GM12878 (cell line): ENCODE data around the gene DUOX2. TPM values are rescaled to one million over a fixed set of nuclear protein-coding genes. Genes with fewer than 3 reads are reported as not detected.

ENCODE experiments used
- ATAC-seq: fragments of 200-7000 bp; cut with Tn5 transposase; 3 replicates; pipeline ENCODE4 v1.9.1; 2020; ENCODE audit warnings: mild to moderate bottlenecking, moderate library complexity
- Bru-seq: library from RNA; stranded (reverse); fragments of 400-500 nt; gene quantifications from one replicate; lab custom pipeline; 2021; lab: Mats Ljungman, UMichigan
- BruChase-seq, 2 experiments: library from RNA; stranded (reverse); fragments of 400-500 nt; gene quantifications; one replicate each; lab custom pipeline; 2021; lab: Mats Ljungman, UMichigan
- BruUV-seq: library from RNA; stranded (reverse); fragments of 400-500 nt; replicated peaks from 2 replicates; lab custom pipeline; 2021; lab: Mats Ljungman, UMichigan
- CTCF ChIA-PET: fragments of 300-600 bp; sonication (Branson Sonifier 250); formaldehyde crosslinking; extraction: SDS; loops from one replicate; lab custom pipeline; 2021; ENCODE audit warnings: inconsistent platforms; lab: Yijun Ruan, JAX
- POLR2A ChIA-PET: fragments of 350-600 bp; formaldehyde crosslinking; extraction: SDS; loops from one replicate; lab custom pipeline; 2021; ENCODE audit warnings: inconsistent platforms; lab: Charles Lee
- RAD21 ChIA-PET: fragments of 300-600 bp; sonication (Branson Sonifier 250); formaldehyde crosslinking; loops from one replicate; lab custom pipeline; 2023; ENCODE audit warnings: antibody characterized with exemption; ENCODE audit not compliant: unreplicated experiment; lab: Charles Lee
- SMC1A ChIA-PET: fragments of 300-600 bp; sonication (Branson Sonifier 250); formaldehyde crosslinking; loops from one replicate; lab custom pipeline; 2023; ENCODE audit not compliant: unreplicated experiment, uncharacterized antibody; lab: Charles Lee
- DNase-seq: peaks from one replicate; pipeline ENCODE4 v3.0.0-alpha.2; 2011; ENCODE audit warnings: low read depth, low spot score
- FAIRE-seq: peaks from 3 replicates; lab custom pipeline; 2011; peaks lifted over from hg19 to GRCh38; lab: Jason Lieb, UNC
- H2AFZ ChIP-seq: 2 replicates; pipeline ENCODE4 v1.6.0; 2011; ENCODE audit warnings: low read depth, low read length, control low read depth; ENCODE audit not compliant: control insufficient read depth
- H3K27ac ChIP-seq: 2 replicates; pipeline ENCODE4 v1.5.1; 2011; ENCODE audit warnings: control low read depth; ENCODE audit not compliant: control insufficient read depth, insufficient read depth
- H3K27me3 ChIP-seq, 2 experiments: replicated peaks in 1 of 2; 2 replicates each; pipeline versions ENCODE4 v1.6.0 to v1.6.1; 2011; ENCODE audit warnings: low read length in 1 of 2; ENCODE audit not compliant: control insufficient read depth in 2 of 2, insufficient read depth in 2 of 2
- H3K36me3 ChIP-seq, 2 experiments: 2 replicates each; pipeline ENCODE4 v1.5.1; 2011; ENCODE audit warnings: low read length in 1 of 2; ENCODE audit not compliant: control insufficient read depth in 2 of 2, insufficient read depth in 2 of 2
- H3K4me1 ChIP-seq: 2 replicates; pipeline ENCODE4 v1.6.1; 2011; ENCODE audit warnings: mild to moderate bottlenecking, low read length, moderate library complexity, mixed read lengths; ENCODE audit not compliant: control insufficient read depth, insufficient read depth
- H3K4me2 ChIP-seq: 2 replicates; pipeline ENCODE4 v1.6.0; 2011; ENCODE audit warnings: control low read depth; ENCODE audit not compliant: control insufficient read depth, insufficient read depth
- H3K4me3 ChIP-seq: fragments of 200-600 bp; sonication (generic); 2 replicates; pipeline ENCODE4 v1.5.1; 2016
- H3K79me2 ChIP-seq: 2 replicates; pipeline ENCODE4 v1.6.0; 2011; ENCODE audit warnings: low read length; ENCODE audit not compliant: control insufficient read depth, insufficient read depth
- H3K9ac ChIP-seq: 2 replicates; pipeline ENCODE4 v1.8.0; 2011; ENCODE audit warnings: low read length, control low read depth, mixed read lengths; ENCODE audit not compliant: control insufficient read depth, insufficient read depth
- H3K9me3 ChIP-seq: replicated peaks from 3 replicates; pipeline ENCODE4 v1.5.1; 2011; ENCODE audit warnings: mild to moderate bottlenecking, low read length; ENCODE audit not compliant: control insufficient read depth, insufficient read depth
- H4K20me1 ChIP-seq: 2 replicates; pipeline ENCODE4 v1.6.0; 2011; ENCODE audit not compliant: control insufficient read depth, insufficient read depth
- BHLHE40 ChIP-seq, 2 experiments: fragments of 450-650 bp in 1 of 2; IDR thresholded peaks; 2 replicates each; pipeline ENCODE4 v1.6.1; 2011 to 2017; ENCODE audit warnings: low read depth in 2 of 2, borderline replicate concordance in 1 of 2, improper control_type of control experiment in 1 of 2, low read length in 1 of 2, mild to moderate bottlenecking in 1 of 2
- CEBPB ChIP-seq, 2 experiments: fragments of 150-350 bp in 1 of 2; IDR thresholded peaks; 2 replicates each; pipeline ENCODE4 v1.6.1; 2012 to 2014; ENCODE audit warnings: low read depth in 2 of 2, low read length in 2 of 2, borderline replicate concordance in 1 of 2, inconsistent platforms in 1 of 2
- CREM ChIP-seq: IDR thresholded peaks from 2 replicates; pipeline ENCODE4 v1.6.1; 2014; ENCODE audit warnings: antibody characterized with exemption, low read depth
- FOXK2 ChIP-seq: fragments of 450-650 bp; IDR thresholded peaks from 2 replicates; pipeline ENCODE4 v1.6.1; 2017; ENCODE audit warnings: mild to moderate bottlenecking, moderate library complexity
- FOXM1 ChIP-seq: IDR thresholded peaks from 2 replicates; pipeline ENCODE4 v1.6.1; 2012; ENCODE audit warnings: low read depth, mild to moderate bottlenecking, inconsistent platforms, low read length, moderate library complexity
- HDAC2 ChIP-seq: fragments of 200-600 bp; sonication (generic); IDR thresholded peaks from 2 replicates; pipeline ENCODE4 v1.6.1; 2017
- MLLT1 ChIP-seq: fragments of 450-650 bp; IDR thresholded peaks from 2 replicates; pipeline ENCODE4 v1.6.1; 2016; ENCODE audit warnings: mild to moderate bottlenecking
- NFIC ChIP-seq: IDR thresholded peaks from 2 replicates; pipeline ENCODE4 v1.6.1; 2012; ENCODE audit warnings: low read depth, mild to moderate bottlenecking, inconsistent platforms, low read length, moderate library complexity
- RBBP5 ChIP-seq: fragments of 200-600 bp; sonication (generic); conservative IDR thresholded peaks from 2 replicates; pipeline ENCODE4 v1.6.1; 2016
- SMAD1 ChIP-seq: fragments of 450-650 bp; IDR thresholded peaks from 2 replicates; pipeline ENCODE4 v1.6.1; 2018; ENCODE audit warnings: mild to moderate bottlenecking, low read depth; ENCODE audit not compliant: partially characterized antibody
- SMARCA5 ChIP-seq: fragments of 450-650 bp; IDR thresholded peaks from 2 replicates; pipeline ENCODE4 v1.6.1; 2017; ENCODE audit warnings: mild to moderate bottlenecking
- SREBF2 ChIP-seq: IDR thresholded peaks from 2 replicates; pipeline ENCODE4 v1.6.1; 2012; ENCODE audit warnings: mild to moderate bottlenecking, low read length
- TCF3 ChIP-seq: IDR thresholded peaks from 2 replicates; pipeline ENCODE4 v1.6.1; 2012; ENCODE audit warnings: low read depth, mild to moderate bottlenecking, low read length, borderline replicate concordance; ENCODE audit not compliant: insufficient read depth
- YY1 ChIP-seq: IDR thresholded peaks from 2 replicates; pipeline ENCODE4 v1.6.1; 2011; ENCODE audit warnings: low read depth, mild to moderate bottlenecking, low read length
- ZNF24 ChIP-seq: fragments of 450-650 bp; IDR thresholded peaks from 2 replicates; pipeline ENCODE4 v1.6.1; 2017; ENCODE audit warnings: antibody characterized with exemption, mild to moderate bottlenecking
- ZNF592 ChIP-seq: fragments of 450-650 bp; IDR thresholded peaks from 2 replicates; pipeline ENCODE4 v1.6.1; 2017; ENCODE audit warnings: mild to moderate bottlenecking, moderate library complexity
- WGBS: methylation state at CpG from one replicate; pipeline ENCODE4 v1.1.6; 2016; ENCODE audit warnings: low lambda C conversion rate; ENCODE audit not compliant: insufficient replicate concordance, insufficient coverage; ENCODE audit errors: missing lambda C conversion rate; 5-methylcytosine and 5-hydroxymethylcytosine counted together
- in situ Hi-C: fragments of 300-500 bp; cut with MboI; formaldehyde crosslinking; loops from 9 replicates; pipeline ENCODE4 v1.14.3; 2018; ENCODE audit warnings: mixed read lengths
- intact Hi-C: fragments of 100-400 bp; cut with micrococcal nuclease; formaldehyde crosslinking; loops from one replicate; pipeline ENCODE4 v1.14.2; 2022; ENCODE audit not compliant: unreplicated experiment
- long read RNA-seq, 2 experiments: library from polyadenylated mRNA; unstranded; transcript quantifications; one replicate each; pipeline ENCODE4 v2.0.0, GENCODE V29; 2019 to 2020
- polyA minus RNA-seq, 3 experiments: library from RNA; depleted of rRNA, polyadenylated mRNA; stranded (reverse); fragments of >200 nt; gene quantifications; 2 replicates each; pipeline ENCODE4 v1.2.3, GENCODE V29; 2011
- polyA plus RNA-seq, 11 experiments: library from polyadenylated mRNA; depleted of rRNA in 4 of 11; unstranded in 6 of 11; stranded (reverse) in 5 of 11; fragments of >200 nt; fragmentation: Nextera tagmentation in 4 of 11; fragmentation: Illumina TruSeq in 1 of 11; extraction: Ambion mirVana in 4 of 11; extraction: Trizol in 1 of 11; gene quantifications; 1 replicate in 1 of 11; 2 replicates in 10 of 11; pipeline versions ENCODE4 v1.2.1 to v1.2.3, GENCODE V29; 2011 to 2016; ENCODE audit warnings: inconsistent platforms in 2 of 11, missing spikeins in 2 of 11, low read depth in 1 of 11
- total RNA-seq, 4 experiments: library from RNA; depleted of rRNA in 3 of 4; stranded (reverse); fragments of >200 nt in 3 of 4; fragmentation: Illumina TruSeq in 1 of 4; extraction: Trizol in 1 of 4; gene quantifications; 2 replicates each; pipeline versions ENCODE4 v1.2.1 to v1.2.3, GENCODE V29; 2013 to 2021

DUOX2 gene
- total RNA-seq (2013; cell fraction: nucleolus; rRNA removed): 0.13 TPM in 1 of 2 replicates, not detected in the other
- not detected in 2 replicates for total RNA-seq (2014; rRNA removed)
- not detected in 2 replicates for total RNA-seq (2014; rRNA removed; fragmentation: Illumina TruSeq; extraction: Trizol)
- total RNA-seq (2021): 0.05 and 0.16 TPM in 2 replicates
- not detected for polyA plus RNA-seq (2011; ENCODE audit: low read depth)
- polyA plus RNA-seq (2011; rRNA removed): not detected in 2 replicates
- polyA plus RNA-seq (2011; cell fraction: cytosol; rRNA removed): 0.01 TPM in 1 of 2 replicates, not detected in the other
- 0.09 and 0.25 TPM in 2 replicates for polyA plus RNA-seq (2011; cell fraction: nucleus; rRNA removed)
- polyA plus RNA-seq (2012): 0.04 TPM in 1 of 2 replicates, not detected in the other
- polyA plus RNA-seq (2014; fragmentation: Illumina TruSeq; extraction: Trizol): not detected in 2 replicates
- polyA plus RNA-seq (2014; fragmentation: Nextera tagmentation; extraction: Ambion mirVana): not detected
- polyA plus RNA-seq (2014; rRNA removed): not detected in 2 replicates
- polyA plus RNA-seq (2016; fragmentation: Nextera tagmentation; extraction: Ambion mirVana): not detected
- polyA minus RNA-seq (2011; rRNA and poly(A)+ RNA removed): not detected in 2 replicates
- not detected in 2 replicates for polyA minus RNA-seq (2011; cell fraction: cytosol; rRNA and poly(A)+ RNA removed)
- polyA minus RNA-seq (2011; cell fraction: nucleus; rRNA and poly(A)+ RNA removed): not detected in 2 replicates
- Bru-seq, nascent RNA: percentile 4 among the genes with signal in this experiment
- percentile 19 among the genes with signal in this experiment for BruChase-seq, experiment 1, labeled RNA remaining after a 6-hour chase
- percentile 13 among the genes with signal in this experiment for BruChase-seq, experiment 2, labeled RNA remaining after a 2-hour chase
- long read RNA-seq, experiment 1: 0 reads
- long read RNA-seq, experiment 2: 0 reads

- Histone ChIP-seq H4K20me1 (no peaks in the 10 kb centered on the region), H3K27me3 (peaks cover 24 to 39% of the 10 kb centered on the region in 2 experiments), H2AFZ (no peak within 1 kb of the TSS), H3K4me1 (no peaks in the 10 kb centered on the region; the same call in 1 of the 2 replicates), H3K9ac (no peak within 1 kb of the TSS), H3K27ac (no peak within 1 kb of the TSS), H3K4me2 (peak within 1 kb of the TSS; percentile 39; the same call in 1 of the 2 replicates), H3K9me3 (no peaks in the 10 kb centered on the region), H3K4me3 (0 out of 2 replicates have a peak within 1 kb of the TSS, but pooled peaks have one; percentile 5), H3K79me2 (no peaks in the 10 kb centered on the region), H3K36me3 (no peaks in the 10 kb centered on the region)
- SMC1A ChIA-PET: no interaction called here
- RAD21 ChIA-PET: no interaction called here
- DNase-seq (no peak), FAIRE-seq (no peak), ATAC-seq (no peak)
- POLR2A ChIA-PET: no interaction called here
- BruUV-seq: no TSS peak
- WGBS: 2% methylated on average over 42 of the region's 42 CpGs
- CTCF ChIA-PET: interaction anchor here (0.6 to 1.3 kb wide), 3 partner anchors 12 to 315 kb away, joined by 4 to 5 read pairs (median 5); no protein-coding TSS in a partner anchor
- intact Hi-C loops (no loop called here), in situ Hi-C loops (loop anchor here (10.0 kb wide), 1 partner anchor 61 kb away; no protein-coding TSS in a partner anchor)
- TF ChIP-seq ZNF24 (no peak), SMARCA5 (no peak), BHLHE40 (IDR thresholded peaks at IDR 0.05; ENCODE audit: borderline replicate concordance in 1 of 2, low read depth in 2 of 2, low read length in 1 of 2) (no peak), YY1 (no peak), ZNF592 (no peak), CEBPB (IDR thresholded peaks at IDR 0.05; ENCODE audit: borderline replicate concordance in 1 of 2, low read depth in 2 of 2, low read length in 2 of 2) (no peak), HDAC2 (no peak), NFIC (no peak), CREM (no peak), MLLT1 (no peak), RBBP5 (no peak), SREBF2 (no peak), TCF3 (no peak), FOXK2 (no peak), FOXM1 (no peak), SMAD1 (no peak)
Observed at GRCh38 chr15:45114076-45114750, at the start of gene DUOX2, which contains the start of gene DUOXA2. Gene DUOX2 (minus strand): TSS chr15:45114172. CDS start chr15:45113411, 761 bp downstream. Gene DUOXA2 (plus strand): TSS chr15:45114326. CDS start chr15:45114606, 280 bp downstream.
